Iris pigment epithelial cell (primary cell): ENCODE measurements around the gene RAP1GAP2.

ENCODE experiments used
- DNase-seq: peaks from one replicate; pipeline ENCODE4 v3.0.0-alpha.2; 2011; ENCODE audit warnings: low read depth

The RAP1GAP2 gene

DNA sequence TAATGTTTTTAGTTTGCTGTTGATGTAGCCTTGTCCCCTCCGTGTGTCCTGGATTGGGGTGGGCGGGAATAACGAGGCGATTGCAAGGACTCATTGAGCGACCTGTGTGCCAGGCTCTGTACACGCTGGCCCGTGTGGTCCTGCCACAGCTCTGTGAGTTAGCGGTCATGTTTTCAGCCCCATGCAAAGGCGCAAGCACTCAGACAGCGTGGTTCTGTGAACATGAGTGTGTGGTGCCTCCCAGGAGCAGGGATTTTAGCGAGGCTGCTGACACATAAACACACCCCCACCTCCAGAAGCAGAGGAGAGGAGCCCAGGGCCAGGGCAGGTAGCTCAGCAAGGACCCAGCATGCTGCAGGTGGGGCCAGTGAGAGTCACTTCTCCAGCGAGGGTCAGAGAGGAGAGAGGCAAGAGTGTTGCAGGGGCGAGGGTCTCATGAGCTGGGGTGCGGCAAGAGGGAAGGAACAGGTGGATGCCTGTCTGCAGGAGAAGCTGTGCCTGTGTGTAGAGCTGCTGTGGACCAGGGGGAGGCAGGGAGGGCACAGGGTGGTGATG lies 151.8 kb downstream of the RAP1GAP2 start:
- no peak for DNase-seq

GRCh38 chr17:2948721-2949468 lies 152.7 kb downstream of the RAP1GAP2 start:
- no peak for DNase-seq

GRCh38 chr17:2949469-2950044 lies 153.3 kb downstream of the RAP1GAP2 start:
- peak; percentile 19 for DNase-seq

- no peak for DNase-seq
Observed at GRCh38 chr17:2950846-2951245, 154.6 kb downstream of the RAP1GAP2 start.

DNA sequence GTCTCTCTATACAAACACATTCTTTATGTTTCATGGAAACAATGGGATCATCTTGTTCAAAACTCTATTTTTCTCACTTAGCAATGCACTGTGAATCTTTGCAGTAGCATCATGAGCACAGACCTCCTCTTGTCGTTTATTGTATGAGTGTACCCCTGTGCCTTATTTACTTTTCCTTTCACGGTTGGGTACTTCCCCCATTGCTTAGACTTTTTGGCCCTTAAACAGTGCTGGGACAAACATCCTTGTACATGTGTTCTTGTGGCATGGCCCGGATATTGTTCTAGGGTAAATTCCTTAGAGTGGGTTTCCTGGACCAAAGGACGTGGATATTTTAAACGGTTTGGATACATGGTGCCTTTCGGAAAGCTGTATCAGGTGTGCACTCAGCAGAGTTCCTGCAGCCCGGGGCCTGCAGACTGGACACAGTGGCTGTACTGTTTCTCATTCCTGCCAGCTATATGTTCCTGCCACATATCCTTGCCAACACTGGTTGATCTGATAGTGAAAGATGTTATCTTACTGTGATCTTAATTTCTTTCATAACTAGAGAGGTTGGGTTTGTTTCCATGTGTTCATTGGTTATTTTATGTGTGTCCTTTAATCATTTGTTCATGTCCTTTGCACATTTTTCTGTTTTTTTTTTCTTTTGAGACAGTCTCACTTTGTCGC lies 156.1 kb downstream of the RAP1GAP2 start:
- no peak for DNase-seq

- DNase-seq: peak; percentile 98
Observed at GRCh38 chr17:2954898-2955445, 158.7 kb downstream of the RAP1GAP2 start.

- no peak for DNase-seq
Observed at GRCh38 chr17:2955931-2956582, 159.8 kb downstream of the RAP1GAP2 start.

- DNase-seq: peak; percentile 76
Observed at GRCh38 chr17:2957631-2958286, 161.5 kb downstream of the RAP1GAP2 start.

GRCh38 chr17:2958706-2959222 lies 162.5 kb downstream of the RAP1GAP2 start:
- DNase-seq: no peak

- no peak for DNase-seq
Observed at GRCh38 chr17:2959371-2960130, 163.3 kb downstream of the RAP1GAP2 start.

DNA sequence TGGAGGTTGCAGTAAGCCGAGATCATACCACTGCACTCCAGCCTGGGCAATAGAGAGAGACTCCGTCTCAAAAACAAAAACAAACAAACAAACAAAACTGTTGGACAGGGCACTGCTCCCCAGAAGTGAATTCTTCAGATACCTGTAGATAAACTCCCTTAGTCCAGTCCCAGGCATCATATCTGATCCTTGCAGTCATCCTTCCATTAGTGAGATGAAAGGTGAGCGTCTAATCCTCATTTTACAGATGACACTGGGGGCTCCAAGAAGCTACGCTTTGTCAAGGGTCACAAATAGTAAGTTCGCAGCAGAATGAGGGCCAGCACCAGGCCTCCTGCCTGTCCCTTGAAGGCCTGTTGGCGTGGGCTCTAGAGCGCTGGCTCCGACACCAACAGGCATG lies 165.2 kb downstream of the RAP1GAP2 start:
- no peak for DNase-seq

GRCh38 chr17:2962236-2962635 lies 166.0 kb downstream of the RAP1GAP2 start:
- no peak for DNase-seq

GRCh38 chr17:2962729-2963128 lies 166.5 kb downstream of the RAP1GAP2 start:
- no peak for DNase-seq

- no peak for DNase-seq
Observed at GRCh38 chr17:2963332-2964027, 167.2 kb downstream of the RAP1GAP2 start.

- no peak for DNase-seq
Observed at GRCh38 chr17:2964028-2964356, 167.8 kb downstream of the RAP1GAP2 start.

DNA sequence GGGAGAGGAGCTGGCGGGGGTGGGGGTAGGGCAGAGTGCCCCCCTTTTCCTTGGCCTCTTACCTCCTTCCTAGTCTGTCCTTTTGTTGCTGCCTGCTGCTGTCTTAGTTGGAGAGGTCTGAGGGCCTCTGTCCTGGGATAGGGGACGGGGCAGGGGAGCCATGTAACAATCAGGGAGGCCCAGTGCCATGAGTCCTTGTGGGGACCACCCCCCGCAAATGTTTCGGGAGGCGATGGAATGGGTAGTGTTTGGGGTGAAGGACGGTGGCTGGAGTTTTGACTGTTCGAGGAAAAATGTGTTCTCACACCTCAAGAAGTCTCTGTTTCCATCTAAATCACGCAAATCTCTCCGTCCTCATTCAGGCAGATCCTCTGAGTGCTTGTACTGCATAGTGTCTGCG lies 168.1 kb downstream of the RAP1GAP2 start:
- no peak for DNase-seq

- DNase-seq: no peak
Observed at GRCh38 chr17:2964831-2965230, 168.6 kb downstream of the RAP1GAP2 start.

DNA sequence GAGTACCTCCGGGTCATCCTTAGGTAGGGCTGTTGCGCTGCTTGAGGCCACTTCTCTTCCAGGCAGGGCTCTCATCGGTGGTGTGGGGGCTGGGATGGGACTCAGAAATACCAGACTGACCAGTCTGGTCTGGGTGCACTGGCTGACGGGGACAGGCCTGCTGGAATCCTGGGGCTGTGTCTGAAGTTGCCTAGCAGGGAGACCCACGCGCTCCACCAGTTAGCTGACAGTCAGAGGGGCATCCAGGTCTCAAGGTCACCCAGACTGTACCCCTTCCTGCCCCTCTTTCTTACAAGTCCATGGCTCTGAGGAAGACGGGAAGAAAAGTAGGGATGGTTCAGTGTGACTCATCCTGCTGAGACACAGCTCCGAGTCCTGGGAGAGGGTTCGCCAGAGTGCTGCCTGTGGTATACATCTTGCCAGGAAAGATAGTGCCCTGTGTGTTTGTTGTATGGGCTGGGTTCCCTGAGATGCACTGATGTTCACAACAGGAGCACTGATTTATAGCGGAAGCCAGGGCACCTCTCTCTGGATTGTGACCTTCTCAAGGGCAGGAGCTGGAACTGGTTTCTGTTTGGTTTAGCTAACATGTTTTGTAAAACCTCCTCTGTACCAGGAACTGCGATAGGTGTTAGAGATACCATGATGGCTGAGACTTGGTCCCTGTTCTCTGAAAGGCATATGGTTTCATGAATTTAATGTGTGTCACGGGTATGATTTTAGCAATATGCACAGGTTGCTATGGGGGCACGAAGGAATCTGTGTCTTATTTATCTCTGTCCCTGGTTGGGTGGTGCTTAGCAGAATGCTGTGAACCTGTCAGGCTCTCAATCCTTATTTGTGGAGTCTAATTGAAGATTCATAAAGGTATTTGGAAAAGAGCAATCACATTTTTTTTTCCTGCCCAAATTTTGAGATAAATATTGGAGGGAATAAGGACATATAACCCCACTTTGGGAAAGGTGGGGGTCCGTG lies 169.7 kb downstream of the RAP1GAP2 start:
- DNase-seq: peak; percentile 59

- DNase-seq: no peak
Observed at GRCh38 chr17:2967515-2967914, 171.3 kb downstream of the RAP1GAP2 start.
